Psoas muscle (tissue), 8 donors: ENCODE results near the gene DNAJC17. TPM values are rescaled to one million over a fixed set of nuclear protein-coding genes. Genes with fewer than 3 reads are reported as not detected.

Experiments used
- ATAC-seq, 4 donors: fragments of 200-7000 bp; cut with Tn5 transposase; one replicate each; pipeline ENCODE4 v1.9.1; 2020; ENCODE audit warnings: moderate library complexity in 3 of 4, mild to moderate bottlenecking in 2 of 4
- DNase-seq, 2 donors: peaks; one replicate each; pipeline ENCODE4 v3.0.0-alpha.2; 2020
- H3K27ac ChIP-seq: fragments of 200-600 bp; one replicate; pipeline ENCODE4 v1.8.0; 2022
- H3K27me3 ChIP-seq, 3 donors: fragments of 200-600 bp in 1 of 3; one replicate each; pipeline versions ENCODE4 v1.6.1 to v1.8.0; 2013 to 2022; ENCODE audit warnings: low read length in 2 of 3, mild to moderate bottlenecking in 2 of 3, moderate library complexity in 1 of 3; ENCODE audit not compliant: insufficient read depth in 3 of 3
- H3K36me3 ChIP-seq, 2 donors: fragments of 200-600 bp in 1 of 2; one replicate each; pipeline versions ENCODE4 v1.6.1 to v1.8.0; 2013 to 2022; ENCODE audit warnings: low read depth in 1 of 2, mild to moderate bottlenecking in 1 of 2, moderate library complexity in 1 of 2; ENCODE audit not compliant: insufficient read depth in 1 of 2
- H3K4me1 ChIP-seq: fragments of 200-600 bp; one replicate; pipeline ENCODE4 v1.8.0; 2022
- H3K4me3 ChIP-seq: fragments of 200-600 bp; one replicate; pipeline ENCODE4 v1.8.0; 2022; ENCODE audit warnings: mild to moderate bottlenecking
- H3K9me3 ChIP-seq: fragments of 200-600 bp; one replicate; pipeline ENCODE4 v1.8.0; 2022
- CTCF ChIP-seq: fragments of 200-600 bp; IDR thresholded peaks from one replicate; pipeline ENCODE4 v1.8.0; 2022; ENCODE audit warnings: antibody characterized with exemption
- WGBS, 3 donors: extraction: QIAGEN DNeasy Blood & Tissue Kit; methylation state at CpG; one replicate each; pipeline versions ENCODE4 v1.1.6 to v1.1.7; 2013; 5-methylcytosine and 5-hydroxymethylcytosine counted together
- intact Hi-C, 2 donors: fragments of 100-400 bp; cut with DNase I; formaldehyde crosslinking; loops; one replicate each; pipeline versions ENCODE4 v1.11.0 to v1.14.2; 2022
- polyA plus RNA-seq, 3 donors: library from polyadenylated mRNA; stranded (reverse); fragments of 200-250 nt; gene quantifications; one replicate each; pipeline ENCODE4 v1.2.3, GENCODE V29; 2013
- total RNA-seq, 4 donors: library from RNA; stranded (reverse); fragmentation: NEBNext Ultra II Directional in 2 of 4; extraction: Animal tissue kit (Norgen Biotek cat#: 25700) in 2 of 4; gene quantifications; one replicate each; pipeline versions ENCODE4 v1.2.1 to v1.2.4, GENCODE V29; 2021 to 2023
- donor health status: healthy with polysubstance abuse.
- donor health status: DM: no; HTN: no; CAD: no; lungs with moderate emphysema.
- donor health status: Bipolar disorder and iron deficiency.
- donor health status: healthy.
- donor health status: DM: yes; HTN: yes; CAD: no.
- donor health status: DM: no; HTN: no; CAD: no.
- donor health status: DM: no; HTN: no; CAD: no.
- donor health status: DM: yes; HTN: yes; CAD: no.

DNAJC17 gene
- total and polyA plus RNA-seq, 7 donors: 8.9 to 32.4 (median 16.6) TPM

- intact Hi-C loops: loop anchor here (5.0 to 10.0 kb wide), 2 partner anchors 50 to 137 kb away; partner anchors contain the start of genes DNAJC17 (in 1 of the 2), VPS18 (in 1 of the 2) and ZFYVE19 (in 1 of the 2)
- no peaks in the 10 kb centered on the region for H3K27me3 ChIP-seq
- DNase-seq (peak; percentile 94 to 96), ATAC-seq (peak; percentile 98 to 100 (median 99))
- H3K9me3 ChIP-seq: no peaks in the 10 kb centered on the region
- peaks cover 6 to 37% of the 10 kb centered on the region in 2 donors for H3K36me3 ChIP-seq
- peaks cover 15% of the 10 kb centered on the region for H3K4me1 ChIP-seq
- WGBS, 3 donors: 1% methylated on average over 62 to 66 of the region's 66 CpGs
- no peak for TF ChIP-seq CTCF
- peak within 1 kb of the TSS; percentile 77 for H3K27ac ChIP-seq
- peak within 1 kb of the TSS; percentile 91 for H3K4me3 ChIP-seq
Measured at GRCh38 chr15:40754883-40755811, 52.1 kb downstream of the DNAJC17 start, which contains the start of gene RMDN3. Gene RMDN3 (minus strand): TSS chr15:40755254. CDS start chr15:40754783, 471 bp downstream.

- peak in 1 of 2 donors; percentile 68 for DNase-seq
- Histone ChIP-seq H3K4me1 (peaks cover 15% of the 10 kb centered on the region), H3K27me3 (no peaks in the 10 kb centered on the region), H3K9me3 (no peaks in the 10 kb centered on the region), H3K36me3 (peaks cover 6 to 44% of the 10 kb centered on the region in 2 donors), H3K27ac (peak overlapping the region; percentile 77), H3K4me3 (peak overlapping the region; percentile 91)
- intact Hi-C loops: loop anchor here (5.0 to 10.0 kb wide), 2 partner anchors 50 to 138 kb away; partner anchors contain the start of genes DNAJC17 (in 1 of the 2), VPS18 (in 1 of the 2) and ZFYVE19 (in 1 of the 2)
- WGBS, 3 donors: 0 to 1% (median 1%) methylated on average over 15 to 22 of the region's 22 CpGs
- peak; percentile 26 to 64 (median 48) for ATAC-seq
- TF ChIP-seq CTCF: no peak
Measured at GRCh38 chr15:40754574-40754882, 52.7 kb downstream of the DNAJC17 start.

GRCh38 chr15:40751745-40752144 lies 55.5 kb downstream of the DNAJC17 start:
- Histone ChIP-seq H3K4me1 (peaks cover 18% of the 10 kb centered on the region), H3K27ac (no peak overlapping the region), H3K9me3 (no peaks in the 10 kb centered on the region), H3K36me3 (peaks cover 6 to 66% of the 10 kb centered on the region in 2 donors), H3K27me3 (no peaks in the 10 kb centered on the region), H3K4me3 (no peak overlapping the region)
- DNase-seq (no peak), ATAC-seq (no peak)
- WGBS, 3 donors: 92 to 94% (median 93%) methylated on average over 12 of the region's 12 CpGs
- no peak for TF ChIP-seq CTCF
- intact Hi-C loops: loop anchor here (5.0 to 10.0 kb wide), 2 partner anchors 53 to 141 kb away; partner anchors contain the start of genes DNAJC17 (in 1 of the 2), VPS18 (in 1 of the 2) and ZFYVE19 (in 1 of the 2)

GRCh38 chr15:40750885-40751284 lies 56.4 kb downstream of the DNAJC17 start:
- peaks cover 18% of the 10 kb centered on the region for H3K4me1 ChIP-seq
- TF ChIP-seq CTCF: no peak
- no peak overlapping the region for H3K4me3 ChIP-seq
- ATAC-seq (no peak), DNase-seq (no peak)
- no peaks in the 10 kb centered on the region for H3K27me3 ChIP-seq
- H3K36me3 ChIP-seq: peaks cover 6 to 68% of the 10 kb centered on the region in 2 donors
- 89 to 94% (median 92%) methylated on average over 4 of the region's 4 CpGs for WGBS, 3 donors
- intact Hi-C loops: loop anchor here (5.0 to 10.0 kb wide), 2 partner anchors 54 to 141 kb away; partner anchors contain the start of genes DNAJC17 (in 1 of the 2), VPS18 (in 1 of the 2) and ZFYVE19 (in 1 of the 2)
- no peaks in the 10 kb centered on the region for H3K9me3 ChIP-seq
- H3K27ac ChIP-seq: no peak overlapping the region
